Gastroesophageal sphincter (tissue), 4 donors: ENCODE data around the gene KLHL33. TPM values are rescaled to one million over a fixed set of nuclear protein-coding genes. Genes with fewer than 3 reads are reported as not detected.

ENCODE experiments used
- ATAC-seq: fragments of 150-250 bp; one replicate; pipeline ENCODE4 v1.9.1; 2016; ENCODE audit warnings: mild to moderate bottlenecking, moderate library complexity
- H3K27ac ChIP-seq, 4 donors: fragments of 200-600 bp; sonication (generic) in 3 of 4; 1 replicate in 3 of 4; 2 replicates in 1 of 4; pipeline ENCODE4 v1.5.1; 2016 to 2019
- H3K27me3 ChIP-seq: fragments of 200-600 bp; sonication (generic); one replicate; pipeline ENCODE4 v1.5.1; 2019
- H3K36me3 ChIP-seq, 2 donors: fragments of 200-600 bp; sonication (generic); one replicate each; pipeline ENCODE4 v1.5.1; 2019; ENCODE audit warnings: control low read depth in 1 of 2
- H3K4me1 ChIP-seq, 3 donors: fragments of 200-600 bp; sonication (generic); 1 replicate in 2 of 3; 2 replicates in 1 of 3; pipeline ENCODE4 v1.5.1; 2016 to 2019; ENCODE audit warnings: control low read depth in 2 of 3
- H3K4me3 ChIP-seq, 2 donors: fragments of 200-600 bp; sonication (generic); one replicate each; pipeline ENCODE4 v1.5.1; 2019; ENCODE audit warnings: mild to moderate bottlenecking in 1 of 2, moderate library complexity in 1 of 2
- H3K9me3 ChIP-seq, 3 donors: fragments of 200-600 bp; sonication (generic); one replicate each; pipeline ENCODE4 v1.5.1; 2017 to 2019; ENCODE audit warnings: control low read depth in 2 of 3
- EP300 ChIP-seq: sonication (generic); formaldehyde crosslinking; IDR thresholded peaks from one replicate; pipeline ENCODE4 v1.6.1; 2017; ENCODE audit warnings: antibody characterized with exemption, mild to moderate bottlenecking
- POLR2A ChIP-seq, 2 donors: fragments of 450-650 bp; IDR thresholded peaks; one replicate each; pipeline ENCODE4 v1.6.1; 2017; ENCODE audit warnings: antibody characterized with exemption in 2 of 2, mild to moderate bottlenecking in 2 of 2, moderate library complexity in 1 of 2
- POLR2AphosphoS5 ChIP-seq: sonication (generic); formaldehyde crosslinking; IDR thresholded peaks from one replicate; pipeline ENCODE4 v1.6.1; 2017; ENCODE audit warnings: antibody characterized with exemption
- WGBS, 2 donors: methylation state at CpG; one replicate each; pipeline ENCODE4 v1.1.5; 2018; ENCODE audit warnings: low coverage in 1 of 2; 5-methylcytosine and 5-hydroxymethylcytosine counted together
- total RNA-seq, 4 donors: library from RNA; depleted of rRNA; stranded (reverse); fragments of >200 nt; gene quantifications; one replicate each; pipeline ENCODE4 v1.1.0, GENCODE V29; 2016
- TF ChIP-seq, protein P1 (sequence below), 4 experiments: fragments of 200-600 bp in 2 of 4; fragments of 450-650 bp in 2 of 4; sonication (generic) in 1 of 4; IDR thresholded peaks; one replicate each; pipeline ENCODE4 v1.5.1; 2017 to 2019; ENCODE audit warnings: antibody characterized with exemption in 4 of 4, mild to moderate bottlenecking in 2 of 4, moderate library complexity in 2 of 4

Gene KLHL33
- total RNA-seq, 4 donors from 2014 or later, result 0.27 to 2.6 (median 1.1) TPM

DNA sequence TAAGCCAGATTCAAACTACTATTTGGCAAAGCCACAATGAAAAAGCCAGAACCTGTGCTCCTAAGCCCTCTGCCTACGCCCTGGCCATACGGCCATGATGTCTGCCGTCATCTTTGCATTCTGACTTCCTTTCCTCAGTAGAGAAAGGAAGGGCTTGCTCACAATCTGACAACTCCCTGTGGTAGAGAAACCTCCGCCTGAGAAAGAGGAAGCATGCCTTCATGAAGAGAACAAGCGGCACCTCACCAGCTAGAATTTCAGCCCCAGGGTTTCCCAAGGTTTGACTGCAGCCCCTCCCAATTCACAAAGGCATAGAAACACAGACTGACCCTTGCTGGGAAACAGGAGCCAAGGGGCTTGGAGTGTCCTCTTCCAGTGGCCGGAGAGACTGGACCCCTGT is 48.4 kb downstream of the KLHL33 start:
- H3K36me3 ChIP-seq, result peaks cover 0 to 100% of the 10 kb centered on the region in 2 donors
- 87 to 90% methylated on average over 5 to 6 of the region's 6 CpGs for WGBS, 2 donors

GRCh38 chr14:20386276-20386855 is 49.6 kb downstream of the KLHL33 start:
- Histone ChIP-seq H3K27me3 (no peaks in the 10 kb centered on the region), H3K4me1 (no peaks in the 10 kb centered on the region), H3K27ac (no peak overlapping the region), H3K9me3 (no peaks in the 10 kb centered on the region), H3K36me3 (peaks cover 0 to 100% of the 10 kb centered on the region in 2 donors), H3K4me3 (no peak overlapping the region)
- no peak for ATAC-seq
- TF ChIP-seq POLR2A (IDR thresholded peaks at IDR 0.05) (no peak), EP300 (no peak)
- TF ChIP-seq, protein P1, sequence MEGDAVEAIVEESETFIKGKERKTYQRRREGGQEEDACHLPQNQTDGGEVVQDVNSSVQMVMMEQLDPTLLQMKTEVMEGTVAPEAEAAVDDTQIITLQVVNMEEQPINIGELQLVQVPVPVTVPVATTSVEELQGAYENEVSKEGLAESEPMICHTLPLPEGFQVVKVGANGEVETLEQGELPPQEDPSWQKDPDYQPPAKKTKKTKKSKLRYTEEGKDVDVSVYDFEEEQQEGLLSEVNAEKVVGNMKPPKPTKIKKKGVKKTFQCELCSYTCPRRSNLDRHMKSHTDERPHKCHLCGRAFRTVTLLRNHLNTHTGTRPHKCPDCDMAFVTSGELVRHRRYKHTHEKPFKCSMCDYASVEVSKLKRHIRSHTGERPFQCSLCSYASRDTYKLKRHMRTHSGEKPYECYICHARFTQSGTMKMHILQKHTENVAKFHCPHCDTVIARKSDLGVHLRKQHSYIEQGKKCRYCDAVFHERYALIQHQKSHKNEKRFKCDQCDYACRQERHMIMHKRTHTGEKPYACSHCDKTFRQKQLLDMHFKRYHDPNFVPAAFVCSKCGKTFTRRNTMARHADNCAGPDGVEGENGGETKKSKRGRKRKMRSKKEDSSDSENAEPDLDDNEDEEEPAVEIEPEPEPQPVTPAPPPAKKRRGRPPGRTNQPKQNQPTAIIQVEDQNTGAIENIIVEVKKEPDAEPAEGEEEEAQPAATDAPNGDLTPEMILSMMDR (IDR thresholded peaks at IDR 0.05), result no peak
- 90 to 94% methylated on average over 2 to 4 of the region's 17 CpGs for WGBS, 2 donors

More for the DNA sequence above, 48.4 kb downstream of the KLHL33 start:
- Histone ChIP-seq H3K9me3 (no peaks in the 10 kb centered on the region), H3K4me3 (no peak overlapping the region), H3K27ac (no peak overlapping the region), H3K4me1 (no peaks in the 10 kb centered on the region), H3K27me3 (no peaks in the 10 kb centered on the region)
- no peak for TF ChIP-seq EP300
- no peak for TF ChIP-seq POLR2A (IDR thresholded peaks at IDR 0.05)
- TF ChIP-seq, protein P1 (IDR thresholded peaks at IDR 0.05), result no peak
- no peak for TF ChIP-seq POLR2AphosphoS5
- no peak for ATAC-seq

DNA sequence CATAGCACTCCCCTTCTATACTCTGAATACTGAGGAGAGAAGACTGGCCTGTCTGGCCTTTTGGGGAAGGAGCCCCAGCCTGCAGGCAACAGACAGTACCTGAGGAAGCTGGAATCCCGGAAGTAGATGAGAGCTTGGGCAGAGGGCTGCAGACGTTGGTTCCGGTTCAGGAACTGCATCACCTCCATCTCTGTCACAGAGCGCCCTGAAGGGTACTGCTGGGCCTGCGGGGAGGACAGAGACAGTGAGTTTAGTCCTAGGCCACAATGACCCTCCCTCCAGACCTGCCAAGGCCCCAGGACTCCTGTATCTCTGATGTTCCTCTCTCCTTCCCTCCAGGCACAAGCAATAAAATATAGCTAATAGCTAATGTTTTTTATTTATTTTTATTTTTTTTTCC is 51.1 kb downstream of the KLHL33 start:
- TF ChIP-seq POLR2A (IDR thresholded peaks at IDR 0.05), result no peak
- TF ChIP-seq, protein P1 (IDR thresholded peaks at IDR 0.05), result no peak
- no peak for TF ChIP-seq EP300
- no peak for TF ChIP-seq POLR2AphosphoS5
- no peak for ATAC-seq
- Histone ChIP-seq H3K27me3 (no peaks in the 10 kb centered on the region), H3K4me3 (no peak overlapping the region), H3K4me1 (no peaks in the 10 kb centered on the region), H3K27ac (no peak overlapping the region), H3K9me3 (no peaks in the 10 kb centered on the region), H3K36me3 (peaks cover 0 to 100% of the 10 kb centered on the region in 2 donors)
- WGBS, 2 donors, result 88% methylated on average over 1 to 3 of the region's 5 CpGs

GRCh38 chr14:20384321-20384720 is 51.6 kb downstream of the KLHL33 start:
- no peak for ATAC-seq
- H3K36me3 ChIP-seq, result peaks cover 0 to 100% of the 10 kb centered on the region in 2 donors

GRCh38 chr14:20383636-20384035 is 52.3 kb downstream of the KLHL33 start:
- H3K27ac ChIP-seq, result no peak overlapping the region
- H3K4me1 ChIP-seq, result no peaks in the 10 kb centered on the region
- 80 to 86% methylated on average over 1 to 5 of the region's 5 CpGs for WGBS, 2 donors
- H3K36me3 ChIP-seq, result peaks cover 0 to 100% of the 10 kb centered on the region in 2 donors
- no peak for ATAC-seq
- H3K9me3 ChIP-seq, result no peaks in the 10 kb centered on the region
- H3K27me3 ChIP-seq, result no peaks in the 10 kb centered on the region
- no peak for TF ChIP-seq POLR2AphosphoS5
- H3K4me3 ChIP-seq, result no peak overlapping the region

More at GRCh38 chr14:20384321-20384720, 51.6 kb downstream of the KLHL33 start:
- WGBS, 2 donors, result 80% methylated on average over 3 to 4 of the region's 7 CpGs
- H3K27ac ChIP-seq, result no peak overlapping the region
- TF ChIP-seq EP300 (no peak), POLR2AphosphoS5 (no peak)
- TF ChIP-seq, protein P1 (IDR thresholded peaks at IDR 0.05), result no peak
- no peaks in the 10 kb centered on the region for H3K4me1 ChIP-seq
- no peak overlapping the region for H3K4me3 ChIP-seq
- H3K27me3 ChIP-seq, result no peaks in the 10 kb centered on the region
- no peaks in the 10 kb centered on the region for H3K9me3 ChIP-seq
